ENCODE results near the gene RAB11FIP3. TPM values are rescaled to one million over a fixed set of nuclear protein-coding genes. Genes with fewer than 3 reads are reported as not detected.

The RAB11FIP3 gene
- total and polyA plus RNA-seq, 10 of the 15 experiments (the other 5 are each of a cell fraction or from before 2014, with no cell fraction given): 1.2 to 27.3 (median 7.7) TPM

GRCh38 chr16:444027-444426 is 18.6 kb downstream of the RAB11FIP3 start (continued):
- TF ChIP-seq MLLT1 (IDR thresholded peaks at IDR 0.05): no peak
- no peak for TF ChIP-seq SIN3A (IDR thresholded peaks at IDR 0.05; ENCODE audit: low read depth, low read length)
- TF ChIP-seq MTA2 (IDR thresholded peaks at IDR 0.05; ENCODE audit: low read depth): no peak
- no peak for TF ChIP-seq NKRF (conservative IDR thresholded peaks at IDR 0.05)
- TF ChIP-seq ZBTB33 (IDR thresholded peaks at IDR 0.05): no peak
- TF ChIP-seq ETV6 (conservative IDR thresholded peaks at IDR 0.05 in 1 of 2, IDR thresholded peaks at IDR 0.05 in 1 of 2; ENCODE audit: borderline replicate concordance in 1 of 2, low read depth in 1 of 2): no peak

DNA sequence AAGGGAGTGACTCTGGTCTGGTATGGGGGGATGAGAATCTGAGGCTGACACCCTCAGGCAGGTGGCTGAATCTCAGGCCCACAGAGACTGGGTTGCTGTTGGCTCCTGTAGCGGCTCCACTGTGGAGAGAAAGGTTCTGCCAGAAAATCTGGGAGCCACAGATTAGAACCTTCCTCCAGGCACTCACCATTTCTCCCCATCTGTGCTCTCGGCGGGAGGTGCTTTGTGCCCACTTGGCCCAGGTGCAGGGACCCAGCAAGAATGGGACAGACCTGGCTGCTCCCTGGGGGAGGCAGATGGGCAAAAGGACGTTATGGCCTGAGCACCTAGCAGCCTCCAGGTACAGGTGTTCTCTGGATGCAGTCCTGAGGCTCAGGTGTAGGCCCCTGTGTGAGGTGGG is 20.1 kb downstream of the RAB11FIP3 start:
- Histone ChIP-seq H3K9me3 (replicated peaks; ENCODE audit: control insufficient read depth, insufficient read depth, low read length) (no peaks in the 10 kb centered on the region), H4K20me1 (ENCODE audit: control insufficient read depth, insufficient read depth) (no peaks in the 10 kb centered on the region), H3K36me3 (ENCODE audit: control insufficient read depth in 2 of 2, insufficient read depth in 2 of 2, low read length in 1 of 2) (no peaks in the 10 kb centered on the region; a peak in 1 of 4 replicates), H2AFZ (ENCODE audit: control insufficient read depth, low read depth, low read length) (no peak overlapping the region), H3K27ac (ENCODE audit: control insufficient read depth, insufficient read depth) (no peak overlapping the region), H3K9ac (ENCODE audit: control insufficient read depth, insufficient read depth, low read length) (no peak overlapping the region), H3K4me1 (ENCODE audit: control insufficient read depth, insufficient read depth, low read length) (peaks cover 5% of the 10 kb centered on the region), H3K79me2 (ENCODE audit: control insufficient read depth, insufficient read depth, low read length) (no peaks in the 10 kb centered on the region; the same call in 1 of the 2 replicates), H3K4me3 (no peak overlapping the region), H3K27me3 (replicated peaks in 1 of 2; ENCODE audit: control insufficient read depth in 2 of 2, insufficient read depth in 2 of 2, low read length in 1 of 2) (no peaks in the 10 kb centered on the region), H3K4me2 (ENCODE audit: control insufficient read depth, insufficient read depth) (no peak overlapping the region)
- 67% methylated on average over 4 of the region's 4 CpGs for WGBS (ENCODE audit: insufficient coverage, insufficient replicate concordance, low lambda C conversion rate, missing lambda C conversion rate)
- in situ Hi-C loops (cut with MboI) (no loop called here), intact Hi-C loops (cut with micrococcal nuclease; ENCODE audit: unreplicated experiment) (no loop called here)
- DNase-seq (ENCODE audit: low read depth, low spot score) (no peak), FAIRE-seq (no peak), ATAC-seq (no peak)
- ChIA-PET CTCF (no interaction called here), RAD21 (ENCODE audit: unreplicated experiment) (no interaction called here), SMC1A (ENCODE audit: uncharacterized antibody, unreplicated experiment) (interaction anchor here (1.3 kb wide), 1 partner anchor 8 kb away, joined by 3 read pairs; no protein-coding TSS in a partner anchor), POLR2A (no interaction called here)
- BruUV-seq (replicated peaks): no TSS peak
- TF ChIP-seq SMAD1 (IDR thresholded peaks at IDR 0.05; ENCODE audit: low read depth, partially characterized antibody): no peak
- no peak for TF ChIP-seq SIX5 (IDR thresholded peaks at IDR 0.05; ENCODE audit: low read depth, low read length, severe bottlenecking)
- no peak for TF ChIP-seq NKRF (conservative IDR thresholded peaks at IDR 0.05)
- TF ChIP-seq CHD1 (IDR thresholded peaks at IDR 0.05; ENCODE audit: low read depth, low read length): no peak
- TF ChIP-seq, protein P1, sequence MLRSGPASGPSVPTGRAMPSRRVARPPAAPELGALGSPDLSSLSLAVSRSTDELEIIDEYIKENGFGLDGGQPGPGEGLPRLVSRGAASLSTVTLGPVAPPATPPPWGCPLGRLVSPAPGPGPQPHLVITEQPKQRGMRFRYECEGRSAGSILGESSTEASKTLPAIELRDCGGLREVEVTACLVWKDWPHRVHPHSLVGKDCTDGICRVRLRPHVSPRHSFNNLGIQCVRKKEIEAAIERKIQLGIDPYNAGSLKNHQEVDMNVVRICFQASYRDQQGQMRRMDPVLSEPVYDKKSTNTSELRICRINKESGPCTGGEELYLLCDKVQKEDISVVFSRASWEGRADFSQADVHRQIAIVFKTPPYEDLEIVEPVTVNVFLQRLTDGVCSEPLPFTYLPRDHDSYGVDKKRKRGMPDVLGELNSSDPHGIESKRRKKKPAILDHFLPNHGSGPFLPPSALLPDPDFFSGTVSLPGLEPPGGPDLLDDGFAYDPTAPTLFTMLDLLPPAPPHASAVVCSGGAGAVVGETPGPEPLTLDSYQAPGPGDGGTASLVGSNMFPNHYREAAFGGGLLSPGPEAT (IDR thresholded peaks at IDR 0.05; ENCODE audit: low read depth): no peak
- no peak for TF ChIP-seq CHD2 (IDR thresholded peaks at IDR 0.05; ENCODE audit: borderline replicate concordance, low read depth, low read length)
- no peak for TF ChIP-seq EP300 (IDR thresholded peaks at IDR 0.05; ENCODE audit: borderline replicate concordance in 1 of 2, control insufficient read depth in 1 of 2, low read depth in 2 of 2, low read length in 2 of 2)
